ENCODE measurements around the gene LCN1.

LCN1 gene

DNA sequence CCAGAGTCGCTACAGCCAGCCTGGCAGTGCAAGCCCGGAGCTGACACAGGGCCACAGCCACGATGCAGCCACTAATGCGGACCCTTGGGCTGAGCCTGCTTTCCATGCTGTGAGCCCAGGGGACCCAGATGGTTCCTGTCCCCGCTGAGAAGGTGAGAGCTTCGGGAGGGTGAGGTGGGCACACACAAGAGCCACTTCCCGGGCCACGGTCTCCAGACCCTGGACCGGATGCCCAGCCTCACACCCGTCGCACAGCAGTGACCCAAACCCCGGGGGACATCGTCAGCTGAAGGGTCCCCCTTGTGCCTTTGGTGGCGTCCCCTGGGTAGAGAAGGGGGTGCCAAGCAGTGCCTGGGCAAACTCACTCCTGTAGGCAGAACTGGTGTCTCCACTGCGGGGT lies 53.7 kb downstream of the LCN1 start:
- no peak for DNase-seq

Data from NCI-H1694 (cell line).